Panc1 (cell line): Measurements from ENCODE around the gene KRTAP5-3. TPM values are rescaled to one million over a fixed set of nuclear protein-coding genes. Genes with fewer than 3 reads are reported as not detected.

Source experiments
- ATAC-seq: fragments of 200-7000 bp; cut with Tn5 transposase; 2 replicates; pipeline ENCODE4 v1.9.1; 2020; ENCODE audit warnings: mild to moderate bottlenecking, moderate library complexity
- BruUV-seq: library from RNA; stranded (reverse); fragments of 400-500 nt; replicated peaks from 2 replicates; lab custom pipeline; 2021; lab: Mats Ljungman, UMichigan
- CTCF ChIA-PET: fragments of 300-600 bp; sonication (Branson Sonifier 250); formaldehyde crosslinking; loops from one replicate; lab custom pipeline; 2022; ENCODE audit warnings: antibody characterized with exemption; lab: Charles Lee
- POLR2A ChIA-PET: fragments of 300-600 bp; sonication (Branson Sonifier 250); formaldehyde crosslinking; loops from one replicate; lab custom pipeline; 2022; ENCODE audit warnings: antibody characterized with exemption; lab: Charles Lee
- DNase-seq: peaks from one replicate; pipeline ENCODE4 v3.0.0-alpha.2; 2010; ENCODE audit warnings: low read depth, low spot score
- H3K27ac ChIP-seq: 2 replicates; pipeline ENCODE4 v1.5.1; 2011; ENCODE audit warnings: mild to moderate bottlenecking, low read length, inconsistent platforms
- H3K27me3 ChIP-seq: fragments of 200-500 bp; sonication (Bioruptor generic); 2 replicates; pipeline ENCODE4 v1.6.0; 2014; ENCODE audit warnings: low read length, inconsistent platforms; ENCODE audit not compliant: control insufficient read depth, insufficient read depth
- H3K36me3 ChIP-seq: fragments of 200-500 bp; sonication (Bioruptor generic); 2 replicates; pipeline ENCODE4 v1.5.1; 2014; ENCODE audit warnings: inconsistent platforms, mild to moderate bottlenecking, low read length, moderate library complexity; ENCODE audit not compliant: control insufficient read depth, insufficient read depth
- H3K4me1 ChIP-seq: 2 replicates; pipeline ENCODE4 v1.5.1; 2011; ENCODE audit warnings: inconsistent platforms, mild to moderate bottlenecking, low read length, moderate library complexity; ENCODE audit not compliant: control insufficient read depth, insufficient read depth
- H3K4me3 ChIP-seq, 2 experiments: 2 replicates each; pipeline ENCODE4 v1.5.1; 2011 to 2012; ENCODE audit warnings: low read depth in 2 of 2, low read length in 2 of 2, mild to moderate bottlenecking in 2 of 2, inconsistent platforms in 1 of 2, moderate library complexity in 1 of 2
- H3K9me3 ChIP-seq: fragments of 200-500 bp; sonication (Bioruptor generic); 2 replicates; pipeline ENCODE4 v1.5.1; 2014; ENCODE audit warnings: low read depth, mild to moderate bottlenecking, inconsistent platforms, low read length, moderate library complexity; ENCODE audit not compliant: control insufficient read depth, insufficient read depth
- POLR2AphosphoS5 ChIP-seq: IDR thresholded peaks from 2 replicates; pipeline ENCODE4 v1.6.1; 2012; ENCODE audit warnings: mild to moderate bottlenecking, low read depth, low read length, moderate library complexity
- SIN3A ChIP-seq: IDR thresholded peaks from 2 replicates; pipeline ENCODE4 v1.6.1; 2012; ENCODE audit warnings: low read depth, mild to moderate bottlenecking, low read length, moderate library complexity, borderline replicate concordance; ENCODE audit not compliant: insufficient read depth
- TCF7L2 ChIP-seq: IDR thresholded peaks from 2 replicates; pipeline ENCODE4 v1.6.1; 2011; ENCODE audit warnings: mild to moderate bottlenecking, low read depth, low read length, inconsistent platforms
- in situ Hi-C: cut with HindIII; loops from 2 replicates; pipeline ENCODE4 v1.10.0; 2016; ENCODE audit warnings: low sequenced_read_pairs, low pct_unique_long_range_greater_than_20kb
- intact Hi-C: fragments of 100-400 bp; cut with micrococcal nuclease; formaldehyde crosslinking; loops from one replicate; pipeline ENCODE4 v1.10.0; 2022; ENCODE audit not compliant: unreplicated experiment
- total RNA-seq: library from RNA; stranded (reverse); gene quantifications from one replicate; pipeline ENCODE4 v1.2.1, GENCODE V29; 2021; ENCODE audit not compliant: unreplicated experiment
- TF ChIP-seq, protein P1 (sequence below): fragments of 450-650 bp; IDR thresholded peaks from 2 replicates; pipeline ENCODE4 v1.5.1; 2017; ENCODE audit warnings: mild to moderate bottlenecking
- TF ChIP-seq, protein P2 (sequence below), 2 experiments: IDR thresholded peaks; 2 replicates each; pipeline ENCODE4 v1.6.1; 2011 to 2012; ENCODE audit warnings: low read depth in 2 of 2, control low read depth in 1 of 2, low read length in 1 of 2, mild to moderate bottlenecking in 1 of 2, moderate library complexity in 1 of 2; ENCODE audit not compliant: insufficient read depth in 1 of 2

The KRTAP5-3 gene
- total RNA-seq, 1 experiment from 2014 or later, result not detected

DNA sequence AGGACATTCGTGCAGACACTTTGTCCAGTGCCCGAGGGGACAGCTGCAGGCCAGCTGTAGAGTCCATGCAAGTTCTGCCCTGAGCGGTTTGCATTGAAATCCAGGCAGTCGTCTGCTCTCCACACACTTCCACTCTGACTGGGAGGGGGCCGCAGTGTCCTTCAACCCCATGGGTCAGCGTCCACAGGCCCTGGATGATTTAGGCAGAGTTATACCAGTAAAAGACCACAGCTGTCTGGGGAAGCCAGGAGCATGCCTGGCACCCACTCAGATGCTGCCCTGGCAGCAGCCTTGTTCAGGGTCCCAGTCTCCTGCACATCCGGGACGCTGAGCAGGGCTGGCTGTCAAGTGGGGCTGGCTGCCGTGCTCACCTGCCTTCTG, 47.8 kb upstream of the KRTAP5-3 start:
- Histone ChIP-seq H3K4me3 (no peak overlapping the region), H3K9me3 (no peaks in the 10 kb centered on the region), H3K27ac (no peak overlapping the region), H3K27me3 (no peaks in the 10 kb centered on the region), H3K4me1 (0 out of 2 replicates have a peak, but pooled peaks cover 2% of the 10 kb centered on the region), H3K36me3 (no peaks in the 10 kb centered on the region)
- intact Hi-C loops, result no loop called here
- no TSS peak for BruUV-seq
- DNase-seq, result no peak
- no peak for ATAC-seq
- in situ Hi-C loops, result no loop called here
- TF ChIP-seq SIN3A, result no peak
- TF ChIP-seq, protein P1, sequence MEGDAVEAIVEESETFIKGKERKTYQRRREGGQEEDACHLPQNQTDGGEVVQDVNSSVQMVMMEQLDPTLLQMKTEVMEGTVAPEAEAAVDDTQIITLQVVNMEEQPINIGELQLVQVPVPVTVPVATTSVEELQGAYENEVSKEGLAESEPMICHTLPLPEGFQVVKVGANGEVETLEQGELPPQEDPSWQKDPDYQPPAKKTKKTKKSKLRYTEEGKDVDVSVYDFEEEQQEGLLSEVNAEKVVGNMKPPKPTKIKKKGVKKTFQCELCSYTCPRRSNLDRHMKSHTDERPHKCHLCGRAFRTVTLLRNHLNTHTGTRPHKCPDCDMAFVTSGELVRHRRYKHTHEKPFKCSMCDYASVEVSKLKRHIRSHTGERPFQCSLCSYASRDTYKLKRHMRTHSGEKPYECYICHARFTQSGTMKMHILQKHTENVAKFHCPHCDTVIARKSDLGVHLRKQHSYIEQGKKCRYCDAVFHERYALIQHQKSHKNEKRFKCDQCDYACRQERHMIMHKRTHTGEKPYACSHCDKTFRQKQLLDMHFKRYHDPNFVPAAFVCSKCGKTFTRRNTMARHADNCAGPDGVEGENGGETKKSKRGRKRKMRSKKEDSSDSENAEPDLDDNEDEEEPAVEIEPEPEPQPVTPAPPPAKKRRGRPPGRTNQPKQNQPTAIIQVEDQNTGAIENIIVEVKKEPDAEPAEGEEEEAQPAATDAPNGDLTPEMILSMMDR, result no peak
- no peak for TF ChIP-seq POLR2AphosphoS5
- no peak for TF ChIP-seq TCF7L2
- TF ChIP-seq, protein P2, sequence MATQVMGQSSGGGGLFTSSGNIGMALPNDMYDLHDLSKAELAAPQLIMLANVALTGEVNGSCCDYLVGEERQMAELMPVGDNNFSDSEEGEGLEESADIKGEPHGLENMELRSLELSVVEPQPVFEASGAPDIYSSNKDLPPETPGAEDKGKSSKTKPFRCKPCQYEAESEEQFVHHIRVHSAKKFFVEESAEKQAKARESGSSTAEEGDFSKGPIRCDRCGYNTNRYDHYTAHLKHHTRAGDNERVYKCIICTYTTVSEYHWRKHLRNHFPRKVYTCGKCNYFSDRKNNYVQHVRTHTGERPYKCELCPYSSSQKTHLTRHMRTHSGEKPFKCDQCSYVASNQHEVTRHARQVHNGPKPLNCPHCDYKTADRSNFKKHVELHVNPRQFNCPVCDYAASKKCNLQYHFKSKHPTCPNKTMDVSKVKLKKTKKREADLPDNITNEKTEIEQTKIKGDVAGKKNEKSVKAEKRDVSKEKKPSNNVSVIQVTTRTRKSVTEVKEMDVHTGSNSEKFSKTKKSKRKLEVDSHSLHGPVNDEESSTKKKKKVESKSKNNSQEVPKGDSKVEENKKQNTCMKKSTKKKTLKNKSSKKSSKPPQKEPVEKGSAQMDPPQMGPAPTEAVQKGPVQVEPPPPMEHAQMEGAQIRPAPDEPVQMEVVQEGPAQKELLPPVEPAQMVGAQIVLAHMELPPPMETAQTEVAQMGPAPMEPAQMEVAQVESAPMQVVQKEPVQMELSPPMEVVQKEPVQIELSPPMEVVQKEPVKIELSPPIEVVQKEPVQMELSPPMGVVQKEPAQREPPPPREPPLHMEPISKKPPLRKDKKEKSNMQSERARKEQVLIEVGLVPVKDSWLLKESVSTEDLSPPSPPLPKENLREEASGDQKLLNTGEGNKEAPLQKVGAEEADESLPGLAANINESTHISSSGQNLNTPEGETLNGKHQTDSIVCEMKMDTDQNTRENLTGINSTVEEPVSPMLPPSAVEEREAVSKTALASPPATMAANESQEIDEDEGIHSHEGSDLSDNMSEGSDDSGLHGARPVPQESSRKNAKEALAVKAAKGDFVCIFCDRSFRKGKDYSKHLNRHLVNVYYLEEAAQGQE (IDR thresholded peaks at IDR 0.05; ENCODE audit: insufficient read depth in 1 of 2, low read depth in 2 of 2, low read length in 1 of 2), result no peak
- POLR2A ChIA-PET, result no interaction called here
- CTCF ChIA-PET, result no interaction called here

DNA sequence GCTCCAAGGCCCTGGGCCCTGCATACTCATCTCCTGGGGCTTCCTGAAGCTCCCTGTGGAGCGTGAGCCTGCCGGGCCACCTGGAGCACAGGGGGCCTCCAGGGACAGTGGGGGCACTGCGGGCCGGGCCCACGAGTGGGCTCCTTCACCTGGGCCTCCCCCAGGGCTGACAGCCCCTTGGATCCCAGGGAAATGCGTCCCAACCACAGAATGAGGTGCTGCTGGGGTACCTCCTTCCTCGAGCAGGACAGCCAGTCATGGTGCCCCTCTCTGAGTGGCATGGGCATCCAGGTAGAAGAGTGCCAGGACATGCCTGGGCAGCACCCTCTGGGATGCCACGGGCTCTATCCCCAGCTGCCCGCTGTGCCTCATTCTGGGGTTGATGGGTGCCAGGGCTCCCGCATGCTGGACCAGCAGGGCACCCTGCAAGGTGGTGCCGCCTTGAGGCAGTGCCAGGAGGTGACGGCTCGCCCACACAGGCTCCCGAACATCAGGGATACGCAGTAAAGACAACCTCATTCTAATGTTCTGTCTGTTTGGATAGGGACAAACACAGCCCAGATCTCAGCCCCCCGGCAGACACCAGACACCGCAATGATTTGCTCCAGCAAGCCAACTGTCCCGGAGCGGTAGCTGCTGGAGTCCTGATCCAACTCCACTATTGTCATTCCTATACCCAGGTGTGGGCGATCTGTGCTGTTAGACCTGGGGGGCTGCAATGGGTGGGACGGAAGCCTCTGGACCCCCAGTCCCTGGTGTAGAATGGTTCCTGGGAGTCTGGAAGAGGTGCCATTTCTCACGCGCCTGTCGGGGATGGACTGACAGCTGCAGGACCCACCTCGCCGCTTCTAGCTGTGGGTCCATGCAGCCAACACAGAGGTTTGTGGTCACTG, 47.2 kb upstream of the KRTAP5-3 start:
- intact Hi-C loops (no loop called here), in situ Hi-C loops (no loop called here)
- H3K27me3 ChIP-seq, result no peaks in the 10 kb centered on the region
- H3K9me3 ChIP-seq, result no peaks in the 10 kb centered on the region
- no TSS peak for BruUV-seq
- TF ChIP-seq, protein P1, result no peak
- no peak for TF ChIP-seq SIN3A
- TF ChIP-seq, protein P2 (IDR thresholded peaks at IDR 0.05; ENCODE audit: insufficient read depth in 1 of 2, low read depth in 2 of 2, low read length in 1 of 2), result no peak
- no peak for TF ChIP-seq TCF7L2
- TF ChIP-seq POLR2AphosphoS5, result no peak
- 0 out of 2 replicates have a peak, but pooled peaks cover 2% of the 10 kb centered on the region for H3K4me1 ChIP-seq
- ChIA-PET POLR2A (no interaction called here), CTCF (no interaction called here)
- H3K27ac ChIP-seq, result no peak overlapping the region
- H3K4me3 ChIP-seq, result no peak overlapping the region
- no peak for DNase-seq
- no peaks in the 10 kb centered on the region for H3K36me3 ChIP-seq
- ATAC-seq, result no peak
